NCI-H774 (cell line): ENCODE data around the gene WRAP53.

Experiments used
- DNase-seq: peaks from one replicate; lab custom pipeline; 2025; lab: John Stamatoyannopoulos, UW

The WRAP53 gene

GRCh38 chr17:7745748-7746470, 57.6 kb downstream of the WRAP53 start:
- no peak for DNase-seq

GRCh38 chr17:7747635-7748071, 59.4 kb downstream of the WRAP53 start:
- no peak for DNase-seq

DNA sequence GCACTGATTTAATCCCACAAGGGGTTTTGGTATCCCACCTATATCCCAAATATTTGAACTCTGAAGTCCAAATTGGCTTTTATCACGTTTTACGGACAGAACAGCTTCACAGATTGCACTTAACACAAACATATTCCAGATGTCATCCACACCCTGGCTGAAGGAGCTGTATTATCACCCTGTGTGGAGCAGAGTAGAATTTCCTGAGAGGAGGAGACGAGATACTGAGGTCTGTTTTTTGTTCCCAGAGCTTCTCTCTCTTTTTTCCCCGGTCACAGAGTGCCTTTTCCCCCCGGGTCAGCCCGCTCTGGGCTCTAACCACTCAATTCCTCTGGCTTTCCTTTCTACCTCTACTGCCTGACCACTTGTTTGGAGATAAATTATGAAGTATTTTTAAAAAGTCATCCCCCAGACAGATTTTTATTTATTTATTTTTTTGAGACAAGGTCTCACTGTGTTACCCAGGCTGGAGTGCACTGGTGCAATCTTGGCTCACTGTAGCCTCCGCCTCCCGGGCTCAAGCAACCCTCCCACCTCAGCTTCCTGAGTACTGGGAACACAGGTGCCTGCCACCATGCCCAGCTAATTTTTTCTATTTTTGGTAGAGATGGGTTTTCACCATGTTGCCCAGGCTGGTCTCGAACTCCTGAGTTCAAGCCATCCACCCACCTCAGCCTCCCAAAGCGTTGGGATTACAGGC, 59.9 kb downstream of the WRAP53 start:
- DNase-seq, result no peak

GRCh38 chr17:7750321-7750821, 62.1 kb downstream of the WRAP53 start:
- DNase-seq, result no peak
